Left lung (tissue), 10 donors: Measurements from ENCODE around the gene SNRK. TPM values are rescaled to one million over a fixed set of nuclear protein-coding genes. Genes with fewer than 3 reads are reported as not detected.

Experiments
- ATAC-seq: fragments of 200-7000 bp; cut with Tn5 transposase; one replicate; pipeline ENCODE4 v1.9.1; 2020; ENCODE audit warnings: moderate library complexity
- DNase-seq, 4 donors: peaks; one replicate each; pipeline ENCODE4 v3.0.0-alpha.2; 2013 to 2020
- H3K27ac ChIP-seq, 2 donors: fragments of 200-600 bp; sonication (generic) in 1 of 2; one replicate each; pipeline versions ENCODE4 v1.5.0 to v1.8.0; 2020 to 2021
- H3K27me3 ChIP-seq, 2 donors: fragments of 200-600 bp; sonication (generic) in 1 of 2; one replicate each; pipeline versions ENCODE4 v1.5.0 to v1.8.0; 2020 to 2021
- H3K36me3 ChIP-seq, 2 donors: fragments of 200-600 bp; sonication (generic) in 1 of 2; one replicate each; pipeline versions ENCODE4 v1.5.0 to v1.8.0; 2020 to 2021
- H3K4me1 ChIP-seq, 2 donors: fragments of 200-600 bp; one replicate each; pipeline ENCODE4 v1.8.0; 2021
- H3K4me3 ChIP-seq, 2 donors: fragments of 200-600 bp; sonication (generic) in 1 of 2; one replicate each; pipeline versions ENCODE4 v1.5.0 to v1.8.0; 2020 to 2021; ENCODE audit warnings: mild to moderate bottlenecking in 1 of 2
- H3K9me3 ChIP-seq, 2 donors: fragments of 200-600 bp; sonication (generic) in 1 of 2; one replicate each; pipeline versions ENCODE4 v1.5.0 to v1.8.0; 2020 to 2021
- intact Hi-C, 2 donors: fragments of 100-400 bp; cut with DNase I; formaldehyde crosslinking; loops; one replicate each; pipeline versions ENCODE4 v1.11.2 to v1.14.2; 2022
- polyA plus RNA-seq, 6 donors: library from polyadenylated mRNA; unstranded; fragments of 120-200 nt; gene quantifications; one replicate each; pipeline ENCODE4 v1.2.1, GENCODE V29; 2013; ENCODE audit not compliant: insufficient read length in 6 of 6
- total RNA-seq, 2 donors: library from RNA; stranded (reverse); fragmentation: NEBNext Ultra II Directional; extraction: Animal tissue kit (Norgen Biotek cat#: 25700); gene quantifications; one replicate each; pipeline ENCODE4 v1.2.1, GENCODE V29; 2021
- TF ChIP-seq, protein P1 (sequence below), 2 donors: fragments of 200-600 bp; sonication (generic) in 1 of 2; IDR thresholded peaks; one replicate each; pipeline versions ENCODE4 v1.5.0 to v1.8.0; 2021; ENCODE audit warnings: antibody characterized with exemption in 2 of 2
- donor health status: DM: no; HTN: yes; CAD: no.
- donor health status: DM: no; HTN: no; CAD: no.

SNRK gene
- total and polyA plus RNA-seq, 8 donors, result 29.5 to 72.3 (median 64.7) TPM

DNA sequence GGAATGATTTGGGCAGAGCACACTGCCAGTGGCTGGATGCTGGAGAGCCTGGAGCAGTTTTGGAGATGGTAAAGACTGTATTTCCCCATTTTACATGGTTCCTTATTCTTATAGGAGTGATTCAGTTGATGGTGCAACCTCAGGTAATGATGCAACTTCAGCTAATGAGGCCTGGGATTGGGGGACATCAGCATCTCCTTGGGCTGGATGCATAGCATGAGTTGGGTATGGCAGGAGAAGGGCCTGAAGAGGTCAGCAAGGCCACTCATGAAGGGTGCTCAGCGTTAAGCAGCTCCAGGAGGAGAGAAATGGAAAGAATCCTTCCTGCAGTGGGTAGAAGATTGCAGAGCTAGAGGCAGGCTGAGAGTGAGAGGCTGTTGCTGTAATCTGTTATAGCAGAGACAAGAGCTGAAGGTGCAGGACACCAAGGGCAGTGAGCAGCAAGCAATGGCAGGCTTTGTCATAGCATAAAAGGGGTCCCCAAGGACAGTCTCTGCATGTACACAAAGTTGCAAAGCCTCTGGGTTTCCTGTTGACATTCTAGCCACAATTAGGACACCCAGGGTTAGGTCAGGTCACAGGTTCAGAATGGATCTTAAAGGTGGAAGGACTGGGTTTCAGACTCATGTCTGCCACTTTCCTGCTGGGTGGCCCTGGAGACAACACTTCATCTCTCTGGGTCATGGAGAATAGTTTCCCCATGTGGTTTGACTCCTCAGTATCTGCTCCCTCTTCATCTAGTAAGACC is 29.5 kb upstream of the SNRK start:
- no peaks in the 10 kb centered on the region for H3K9me3 ChIP-seq
- TF ChIP-seq, protein P1, sequence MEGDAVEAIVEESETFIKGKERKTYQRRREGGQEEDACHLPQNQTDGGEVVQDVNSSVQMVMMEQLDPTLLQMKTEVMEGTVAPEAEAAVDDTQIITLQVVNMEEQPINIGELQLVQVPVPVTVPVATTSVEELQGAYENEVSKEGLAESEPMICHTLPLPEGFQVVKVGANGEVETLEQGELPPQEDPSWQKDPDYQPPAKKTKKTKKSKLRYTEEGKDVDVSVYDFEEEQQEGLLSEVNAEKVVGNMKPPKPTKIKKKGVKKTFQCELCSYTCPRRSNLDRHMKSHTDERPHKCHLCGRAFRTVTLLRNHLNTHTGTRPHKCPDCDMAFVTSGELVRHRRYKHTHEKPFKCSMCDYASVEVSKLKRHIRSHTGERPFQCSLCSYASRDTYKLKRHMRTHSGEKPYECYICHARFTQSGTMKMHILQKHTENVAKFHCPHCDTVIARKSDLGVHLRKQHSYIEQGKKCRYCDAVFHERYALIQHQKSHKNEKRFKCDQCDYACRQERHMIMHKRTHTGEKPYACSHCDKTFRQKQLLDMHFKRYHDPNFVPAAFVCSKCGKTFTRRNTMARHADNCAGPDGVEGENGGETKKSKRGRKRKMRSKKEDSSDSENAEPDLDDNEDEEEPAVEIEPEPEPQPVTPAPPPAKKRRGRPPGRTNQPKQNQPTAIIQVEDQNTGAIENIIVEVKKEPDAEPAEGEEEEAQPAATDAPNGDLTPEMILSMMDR (IDR thresholded peaks at IDR 0.05), result no peak
- peaks cover 0 to 37% of the 10 kb centered on the region in 2 donors for H3K4me1 ChIP-seq
- intact Hi-C loops, result no loop called here
- H3K27ac ChIP-seq, result peak overlapping the region in 1 of 2 donors; percentile 53
- H3K4me3 ChIP-seq, result no peak overlapping the region
- H3K27me3 ChIP-seq, result no peaks in the 10 kb centered on the region
- no peak for DNase-seq
- peak; percentile 50 for ATAC-seq
- H3K36me3 ChIP-seq, result no peaks in the 10 kb centered on the region

DNA sequence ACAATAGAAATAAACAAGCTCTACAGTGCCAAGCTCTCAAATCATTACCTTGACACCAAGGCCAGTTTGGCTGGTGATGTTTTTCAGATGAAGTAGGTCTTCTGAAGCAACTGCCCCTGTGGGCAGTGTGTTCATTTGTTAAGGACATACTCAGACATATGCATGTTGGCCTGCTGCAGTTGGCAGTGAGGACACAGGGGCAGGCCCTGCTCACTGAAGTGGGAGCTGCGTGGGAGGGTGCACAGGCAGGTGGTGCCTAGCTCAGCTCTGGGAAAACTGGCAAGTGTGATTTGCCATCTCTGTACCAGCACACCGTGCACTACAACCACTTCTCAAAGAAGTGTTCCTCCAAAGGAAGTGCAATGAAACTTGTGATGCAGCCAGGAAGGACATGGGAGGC is 28.5 kb upstream of the SNRK start:
- H3K27ac ChIP-seq, result peak overlapping the region in 1 of 2 donors; percentile 53
- TF ChIP-seq, protein P1 (IDR thresholded peaks at IDR 0.05), result no peak
- intact Hi-C loops, result no loop called here
- H3K4me3 ChIP-seq, result no peak overlapping the region
- DNase-seq (no peak), ATAC-seq (peak; percentile 72)
- H3K36me3 ChIP-seq, result no peaks in the 10 kb centered on the region
- no peaks in the 10 kb centered on the region for H3K27me3 ChIP-seq
- H3K4me1 ChIP-seq, result peaks cover 0 to 37% of the 10 kb centered on the region in 2 donors
- H3K9me3 ChIP-seq, result no peaks in the 10 kb centered on the region

DNA sequence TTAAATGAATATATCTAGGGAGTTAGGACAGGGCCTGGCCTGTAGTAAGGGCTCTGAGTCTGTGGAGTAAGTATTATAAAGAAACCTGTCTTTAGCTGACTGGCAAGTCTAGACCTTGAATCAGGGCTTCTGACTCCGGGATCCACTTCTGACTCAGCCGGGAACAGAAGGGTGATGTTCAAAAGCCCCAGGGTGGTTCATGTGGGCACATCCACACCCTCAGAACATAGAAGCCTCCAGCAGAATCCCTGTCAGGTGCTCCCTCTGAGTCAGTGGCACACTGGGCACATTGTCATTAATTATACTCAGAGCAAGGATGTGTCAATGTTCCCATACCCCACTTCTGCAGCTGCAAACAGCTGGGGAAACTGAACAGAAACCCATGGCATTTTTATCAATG is 26.7 kb upstream of the SNRK start:
- no peak overlapping the region for H3K27ac ChIP-seq
- peaks cover 0 to 37% of the 10 kb centered on the region in 2 donors for H3K4me1 ChIP-seq
- H3K4me3 ChIP-seq, result no peak overlapping the region
- ATAC-seq, result no peak
- intact Hi-C loops, result no loop called here
- H3K36me3 ChIP-seq, result no peaks in the 10 kb centered on the region
- no peaks in the 10 kb centered on the region for H3K27me3 ChIP-seq
- TF ChIP-seq, protein P1 (IDR thresholded peaks at IDR 0.05), result no peak
- no peak for DNase-seq
- no peaks in the 10 kb centered on the region for H3K9me3 ChIP-seq

DNA sequence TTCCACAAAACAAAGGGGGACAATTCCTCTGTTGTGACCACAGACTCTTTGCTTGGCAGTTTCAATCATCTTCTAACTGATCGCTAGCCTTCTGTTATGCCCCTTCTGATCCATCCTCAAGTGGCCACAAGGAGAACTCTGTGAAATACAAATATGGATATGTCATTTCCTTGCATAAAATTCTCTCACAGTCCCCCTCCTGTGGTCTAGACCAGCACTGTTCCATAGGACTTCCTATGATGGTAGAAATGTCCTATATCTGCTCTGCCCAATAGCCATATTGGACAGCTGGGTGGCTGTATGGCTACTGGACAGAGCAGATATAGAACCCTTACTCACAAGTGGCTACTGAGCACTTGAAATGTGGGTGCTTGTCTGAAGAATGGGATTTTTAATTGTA is 25.9 kb upstream of the SNRK start:
- H3K9me3 ChIP-seq, result no peaks in the 10 kb centered on the region
- intact Hi-C loops, result no loop called here
- no peaks in the 10 kb centered on the region for H3K36me3 ChIP-seq
- H3K27ac ChIP-seq, result no peak overlapping the region
- DNase-seq (no peak), ATAC-seq (no peak)
- TF ChIP-seq, protein P1 (IDR thresholded peaks at IDR 0.05), result no peak
- H3K27me3 ChIP-seq, result no peaks in the 10 kb centered on the region
- H3K4me3 ChIP-seq, result no peak overlapping the region
- peaks cover 0 to 33% of the 10 kb centered on the region in 2 donors for H3K4me1 ChIP-seq

DNA sequence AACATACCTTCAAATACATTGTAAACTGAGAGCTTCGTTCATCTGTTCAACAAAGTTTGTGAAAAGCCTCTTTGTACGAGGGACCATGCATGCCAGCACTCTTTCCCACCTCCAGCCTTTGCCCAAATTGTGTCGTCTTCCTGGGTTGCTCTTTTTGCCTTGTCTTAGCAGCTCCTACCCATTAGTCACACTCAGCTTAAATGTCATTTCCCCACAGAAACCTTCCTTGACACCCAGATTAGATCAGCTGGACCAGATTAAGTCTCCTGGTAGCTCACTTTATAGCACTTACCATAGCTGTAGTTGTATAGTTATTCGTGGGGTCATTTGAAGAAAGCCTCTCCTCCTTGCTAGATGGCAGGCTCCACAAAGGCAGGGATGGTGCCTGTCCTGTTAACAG is 24.1 kb upstream of the SNRK start:
- H3K27me3 ChIP-seq, result no peaks in the 10 kb centered on the region
- intact Hi-C loops, result no loop called here
- no peak for ATAC-seq
- no peaks in the 10 kb centered on the region for H3K36me3 ChIP-seq
- no peak for DNase-seq
- no peak overlapping the region for H3K27ac ChIP-seq
- H3K9me3 ChIP-seq, result no peaks in the 10 kb centered on the region
- peaks cover 0 to 16% of the 10 kb centered on the region in 2 donors for H3K4me1 ChIP-seq
- no peak overlapping the region for H3K4me3 ChIP-seq
- TF ChIP-seq, protein P1 (IDR thresholded peaks at IDR 0.05), result no peak
